GM12875 (cell line): Measurements from ENCODE around the gene CLEC1B.
"Not testable (repeated sequence)": the region's sequence is repeated elsewhere in the genome, so short reads cannot be mapped to it uniquely, and the experiment has no call there.

ENCODE experiments used
- H3K4me3 ChIP-seq: one replicate; pipeline ENCODE4 v1.5.1; 2011; ENCODE audit warnings: low read depth, low read length, control low read depth
- TF ChIP-seq, protein P1 (sequence below): IDR thresholded peaks from 2 replicates; pipeline ENCODE4 v1.5.1; 2011; ENCODE audit warnings: low read depth, mild to moderate bottlenecking, control low read depth, inconsistent platforms, low read length, moderate library complexity, borderline replicate concordance; ENCODE audit not compliant: insufficient read depth

The CLEC1B gene

GRCh38 chr12:10012630-10013330, 13.9 kb upstream of the CLEC1B start:
- TF ChIP-seq, protein P1, sequence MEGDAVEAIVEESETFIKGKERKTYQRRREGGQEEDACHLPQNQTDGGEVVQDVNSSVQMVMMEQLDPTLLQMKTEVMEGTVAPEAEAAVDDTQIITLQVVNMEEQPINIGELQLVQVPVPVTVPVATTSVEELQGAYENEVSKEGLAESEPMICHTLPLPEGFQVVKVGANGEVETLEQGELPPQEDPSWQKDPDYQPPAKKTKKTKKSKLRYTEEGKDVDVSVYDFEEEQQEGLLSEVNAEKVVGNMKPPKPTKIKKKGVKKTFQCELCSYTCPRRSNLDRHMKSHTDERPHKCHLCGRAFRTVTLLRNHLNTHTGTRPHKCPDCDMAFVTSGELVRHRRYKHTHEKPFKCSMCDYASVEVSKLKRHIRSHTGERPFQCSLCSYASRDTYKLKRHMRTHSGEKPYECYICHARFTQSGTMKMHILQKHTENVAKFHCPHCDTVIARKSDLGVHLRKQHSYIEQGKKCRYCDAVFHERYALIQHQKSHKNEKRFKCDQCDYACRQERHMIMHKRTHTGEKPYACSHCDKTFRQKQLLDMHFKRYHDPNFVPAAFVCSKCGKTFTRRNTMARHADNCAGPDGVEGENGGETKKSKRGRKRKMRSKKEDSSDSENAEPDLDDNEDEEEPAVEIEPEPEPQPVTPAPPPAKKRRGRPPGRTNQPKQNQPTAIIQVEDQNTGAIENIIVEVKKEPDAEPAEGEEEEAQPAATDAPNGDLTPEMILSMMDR = no peak

DNA sequence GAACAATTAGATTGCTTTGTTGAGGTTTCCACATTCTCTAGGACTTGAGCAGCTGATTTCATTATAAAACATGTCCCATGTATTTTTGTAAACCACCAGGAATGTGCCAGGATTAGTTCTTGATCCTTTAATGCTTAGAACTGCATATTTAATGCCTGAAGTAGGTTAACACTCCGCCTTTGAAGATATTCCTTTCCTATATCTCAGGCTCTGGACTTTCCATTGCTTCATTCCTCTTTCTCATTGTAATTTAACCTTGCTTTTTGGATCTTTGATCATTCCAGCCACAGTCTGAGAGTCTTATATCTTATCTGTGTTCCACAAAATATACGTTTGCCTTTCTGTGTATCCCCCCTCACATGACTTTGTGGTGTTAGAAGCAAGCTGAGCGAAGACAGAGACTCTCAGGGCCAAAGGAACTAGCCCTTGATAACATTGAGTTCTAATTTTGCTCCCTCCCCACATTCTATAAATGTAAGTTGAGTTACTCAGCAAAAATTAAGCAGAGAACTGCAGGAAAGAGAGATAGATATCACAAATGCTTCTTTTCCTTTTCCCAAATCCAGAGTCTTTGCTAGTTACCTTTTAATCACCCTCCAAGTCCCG, 2.4 kb upstream of the CLEC1B start:
- TF ChIP-seq, protein P1 = no peak

More at GRCh38 chr12:10012630-10013330, 13.9 kb upstream of the CLEC1B start:
- H3K4me3 ChIP-seq = no peak overlapping the region

GRCh38 chr12:9992296-9992695, 6.6 kb downstream of the CLEC1B start:
- H3K4me3 ChIP-seq = no peak overlapping the region
- TF ChIP-seq, protein P1 = no peak

More for the DNA sequence above, 2.4 kb upstream of the CLEC1B start:
- H3K4me3 ChIP-seq = no peak overlapping the region

DNA sequence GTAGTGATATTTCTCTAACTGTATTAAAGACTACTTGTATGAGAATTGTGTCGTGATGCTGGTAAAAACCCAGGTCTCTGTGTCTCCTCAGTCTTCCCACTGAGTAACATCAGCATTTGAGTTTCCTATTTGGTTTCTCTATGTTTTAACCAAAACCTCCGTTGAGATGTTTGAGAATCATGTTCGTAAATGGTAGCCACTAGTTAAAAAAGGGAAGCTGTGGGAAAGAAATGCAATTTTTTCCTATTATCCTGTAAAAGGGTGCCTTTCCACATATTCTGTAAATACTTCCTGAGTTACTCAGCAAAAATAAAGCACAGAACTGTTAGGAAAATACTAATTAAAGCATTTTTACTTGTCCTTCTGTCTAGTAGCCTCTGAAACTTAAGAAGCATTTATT, 7.0 kb downstream of the CLEC1B start:
- no peak overlapping the region for H3K4me3 ChIP-seq
- TF ChIP-seq, protein P1 = no peak

DNA sequence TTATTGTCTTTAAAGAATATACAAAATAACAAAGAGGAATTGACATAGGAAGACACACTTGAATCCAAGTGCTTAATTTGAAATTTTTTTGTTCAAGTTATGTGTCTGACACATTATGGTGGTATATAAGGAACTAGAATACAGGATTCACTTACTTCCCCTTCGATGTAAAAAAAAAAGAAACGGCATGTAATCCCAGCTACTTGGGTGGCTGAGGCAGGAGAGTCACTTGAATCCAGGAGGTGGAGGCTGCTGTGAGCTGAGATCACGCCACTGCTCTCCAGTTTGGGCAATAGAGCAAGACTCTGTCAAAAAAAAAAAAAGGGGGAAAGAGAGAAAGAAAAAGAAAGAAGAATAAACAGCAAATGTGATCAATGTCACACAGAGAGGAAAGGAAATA, 18.8 kb downstream of the CLEC1B start:
- no peak overlapping the region for H3K4me3 ChIP-seq
- TF ChIP-seq, protein P1 = no peak

DNA sequence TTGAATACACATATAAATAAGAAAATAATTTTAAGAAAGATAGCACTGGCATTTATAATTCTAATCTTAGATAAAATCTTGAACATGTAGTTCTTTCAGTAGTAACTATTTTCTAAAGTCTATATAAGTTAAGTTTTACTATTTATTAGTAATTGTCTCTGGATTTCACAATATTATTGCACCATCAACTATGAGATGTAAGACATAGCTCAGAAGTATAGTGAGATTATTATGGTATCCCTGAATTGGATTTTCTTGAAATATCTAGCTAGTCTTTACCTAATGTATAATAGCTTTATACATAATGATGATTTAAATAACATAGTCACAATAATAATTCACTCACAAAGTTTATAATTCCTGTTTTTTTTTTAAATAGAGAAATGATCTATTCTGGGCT, 21.0 kb downstream of the CLEC1B start:
- no peak overlapping the region for H3K4me3 ChIP-seq
- TF ChIP-seq, protein P1 = no peak

- not testable (repeated sequence) for H3K4me3 ChIP-seq
Measured at GRCh38 chr12:9976626-9977025, 22.3 kb downstream of the CLEC1B start.

DNA sequence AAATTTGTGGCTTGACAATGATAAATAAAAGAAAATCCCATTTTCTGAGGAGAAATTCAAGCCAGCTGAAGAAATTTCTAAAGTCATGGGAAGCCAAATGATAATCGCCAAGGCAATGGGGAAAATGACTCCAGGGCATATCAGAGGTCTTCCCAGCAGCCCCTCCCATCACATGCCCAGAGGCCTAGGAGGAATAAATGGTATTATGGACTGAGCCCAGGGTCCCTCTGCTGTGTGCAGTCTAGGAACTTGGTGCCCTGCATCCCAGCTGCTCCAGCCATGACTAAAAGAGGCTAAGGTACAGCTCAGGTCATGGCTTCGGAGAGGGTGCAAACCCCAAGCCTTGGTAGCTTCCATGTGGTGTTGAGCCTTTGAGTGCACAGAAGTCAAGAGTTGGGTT, 23.3 kb downstream of the CLEC1B start:
- TF ChIP-seq, protein P1 = no peak
- H3K4me3 ChIP-seq = no peak overlapping the region

GRCh38 chr12:9974731-9975130, 24.2 kb downstream of the CLEC1B start:
- H3K4me3 ChIP-seq = not testable (repeated sequence)
